Endometrial microvascular endothelial cells (primary cell): Measurements from ENCODE around the gene RNF157. TPM values are rescaled to one million over a fixed set of nuclear protein-coding genes. Genes with fewer than 3 reads are reported as not detected.
"Not testable (repeated sequence)": the region's sequence is repeated elsewhere in the genome, so short reads cannot be mapped to it uniquely, and the experiment has no call there.

Experiments
- in situ Hi-C: cut with HindIII; loops from 2 replicates; pipeline ENCODE4 v1.10.0; 2017; ENCODE audit warnings: low sequenced_read_pairs, low pct_unique_long_range_greater_than_20kb; ENCODE audit errors: inconsistent ontology term
- total RNA-seq: library from RNA; depleted of rRNA; stranded (reverse); fragments of >200 nt; gene quantifications from one replicate; pipeline ENCODE4 v1.2.3, GENCODE V29; 2015; ENCODE audit errors: inconsistent ontology term

Gene RNF157
- total RNA-seq, 1 donor from 2014 or later, result not detected

DNA sequence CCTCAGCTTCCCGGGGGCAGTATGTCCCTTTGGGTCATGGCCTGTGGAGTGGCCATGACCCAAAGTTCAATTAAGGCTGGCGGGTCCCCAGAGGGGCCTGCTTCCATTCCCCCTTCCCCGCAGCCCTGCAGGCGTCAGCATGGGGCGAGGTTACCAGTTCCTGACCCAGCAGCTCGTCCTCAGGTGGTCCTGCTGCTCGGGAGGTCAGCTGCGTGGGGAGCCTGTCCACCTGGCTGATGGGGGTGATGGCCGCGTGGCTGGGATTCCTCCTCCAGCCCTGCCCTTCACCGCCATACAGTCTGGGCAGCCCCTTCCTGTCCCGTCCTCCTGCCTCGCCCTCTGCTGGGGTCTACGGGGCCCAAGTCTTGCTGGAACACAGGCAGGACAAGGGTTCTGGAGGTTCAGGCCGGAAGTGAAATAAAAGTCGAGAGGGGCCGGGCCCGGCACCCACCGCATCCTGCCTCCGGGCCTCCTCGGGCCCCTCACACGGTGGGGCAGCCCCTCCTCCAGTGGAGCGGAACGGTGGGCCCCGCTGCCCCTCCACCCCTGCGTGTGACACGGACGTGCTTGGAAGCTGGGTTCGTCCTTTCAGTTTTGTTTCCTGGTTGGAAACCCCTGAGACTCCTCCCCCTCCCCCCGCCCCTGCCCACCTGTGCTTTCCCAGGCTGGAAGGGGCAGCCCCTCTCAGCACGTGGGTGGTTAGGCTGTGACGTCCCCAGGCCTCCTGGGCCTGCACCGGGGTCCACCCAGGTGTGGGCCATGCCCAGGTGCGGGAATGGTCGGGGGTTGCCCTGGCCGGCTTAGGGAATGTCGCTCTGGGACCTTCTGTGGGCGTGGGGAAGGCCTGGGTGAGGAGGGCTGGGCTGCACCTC lies 31.6 kb upstream of the RNF157 start:
- in situ Hi-C loops, result no loop called here

DNA sequence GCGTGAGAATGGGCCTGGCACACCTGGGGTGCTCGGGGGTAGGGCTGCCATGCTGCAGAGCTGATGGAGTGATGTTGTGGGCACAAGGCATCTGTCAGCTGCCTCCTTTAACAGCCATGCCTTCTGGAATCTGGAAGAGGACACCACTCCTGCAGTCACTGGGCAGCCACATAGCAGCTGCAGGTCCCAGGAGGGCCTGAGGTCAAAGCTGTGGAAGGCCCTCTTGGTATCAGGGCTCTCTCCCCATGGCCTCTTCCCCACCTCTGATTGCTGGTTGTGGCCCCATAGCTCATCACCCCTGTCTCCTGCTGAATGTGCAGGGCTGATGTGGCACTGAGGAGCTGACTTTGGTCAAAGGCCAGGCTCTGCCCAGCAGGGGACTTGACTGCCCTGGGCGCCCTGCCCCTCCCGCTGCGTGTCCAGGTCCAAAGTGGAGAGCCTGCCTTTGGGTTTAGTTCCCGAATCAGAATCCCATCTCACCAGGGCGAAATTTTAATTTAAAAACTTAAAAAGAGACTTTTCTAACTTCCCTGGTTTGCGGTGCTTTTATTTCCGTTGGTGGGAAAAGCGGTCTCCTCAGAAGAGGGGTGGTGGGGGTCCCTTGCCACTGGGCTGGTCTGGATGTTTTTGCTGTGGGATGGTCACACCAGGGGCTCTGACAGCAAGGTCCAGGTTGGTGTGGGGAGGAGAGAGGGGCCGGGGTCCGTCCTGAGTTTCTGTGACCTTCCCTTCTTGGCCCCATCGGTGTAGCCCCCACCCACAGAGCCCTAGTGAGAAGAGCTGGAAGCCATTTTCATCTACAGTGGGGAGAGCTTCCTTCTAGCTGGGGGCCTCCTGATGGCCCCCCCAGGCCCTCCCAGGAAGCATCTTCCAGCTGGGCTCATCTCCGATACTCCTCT lies 30.7 kb upstream of the RNF157 start:
- in situ Hi-C loops, result no loop called here

DNA sequence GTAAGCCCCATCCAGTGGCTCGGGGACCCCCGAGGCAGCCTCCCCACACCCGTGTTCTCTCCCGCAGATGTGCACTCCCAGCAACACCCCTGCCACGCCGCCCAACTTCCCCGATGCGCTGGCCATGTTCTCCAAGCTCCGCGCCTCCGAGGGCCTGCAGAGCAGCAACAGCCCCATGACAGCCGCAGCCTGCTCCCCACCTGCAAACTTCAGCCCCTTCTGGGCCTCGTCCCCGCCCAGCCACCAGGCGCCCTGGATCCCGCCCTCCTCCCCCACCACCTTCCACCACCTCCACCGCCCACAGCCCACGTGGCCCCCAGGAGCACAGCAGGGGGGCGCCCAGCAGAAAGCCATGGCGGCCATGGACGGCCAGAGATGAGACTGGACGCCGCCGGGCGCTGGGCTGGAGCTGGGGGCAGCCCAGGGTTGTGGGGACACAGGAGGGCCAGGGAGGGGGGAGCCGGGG lies 29.9 kb upstream of the RNF157 start:
- in situ Hi-C loops, result no loop called here

- in situ Hi-C loops, result no loop called here
These were observed 29.0 kb upstream of the RNF157 start for GRCh38 chr17:76268991-76269981.

- in situ Hi-C loops, result no loop called here
These were observed 27.9 kb upstream of the RNF157 start for GRCh38 chr17:76268015-76268749.

DNA sequence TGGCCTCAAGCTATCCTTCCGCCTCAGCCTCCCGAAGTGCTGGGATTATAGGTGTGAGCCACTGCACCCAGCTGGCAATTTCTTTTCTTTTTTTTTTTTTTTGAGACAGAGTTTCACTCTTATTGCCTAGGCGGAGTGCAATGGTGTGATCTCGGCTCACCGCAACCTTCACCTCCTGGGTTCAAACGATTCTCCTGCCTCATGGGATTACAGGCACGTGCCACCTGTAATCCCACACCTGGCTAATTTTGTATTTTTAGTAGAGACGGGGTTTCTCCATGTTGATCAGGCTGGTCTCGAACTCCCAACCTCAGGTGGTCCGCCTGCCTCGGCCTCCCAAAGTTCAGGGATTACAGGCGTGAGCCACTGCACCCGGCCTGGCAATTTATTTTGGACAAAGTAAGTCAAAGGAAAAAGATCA lies 27.3 kb upstream of the RNF157 start:
- in situ Hi-C loops, result not testable (repeated sequence)

GRCh38 chr17:76267051-76267576 lies 26.8 kb upstream of the RNF157 start:
- in situ Hi-C loops, result no loop called here

GRCh38 chr17:76266244-76266938 lies 26.1 kb upstream of the RNF157 start:
- in situ Hi-C loops, result no loop called here

DNA sequence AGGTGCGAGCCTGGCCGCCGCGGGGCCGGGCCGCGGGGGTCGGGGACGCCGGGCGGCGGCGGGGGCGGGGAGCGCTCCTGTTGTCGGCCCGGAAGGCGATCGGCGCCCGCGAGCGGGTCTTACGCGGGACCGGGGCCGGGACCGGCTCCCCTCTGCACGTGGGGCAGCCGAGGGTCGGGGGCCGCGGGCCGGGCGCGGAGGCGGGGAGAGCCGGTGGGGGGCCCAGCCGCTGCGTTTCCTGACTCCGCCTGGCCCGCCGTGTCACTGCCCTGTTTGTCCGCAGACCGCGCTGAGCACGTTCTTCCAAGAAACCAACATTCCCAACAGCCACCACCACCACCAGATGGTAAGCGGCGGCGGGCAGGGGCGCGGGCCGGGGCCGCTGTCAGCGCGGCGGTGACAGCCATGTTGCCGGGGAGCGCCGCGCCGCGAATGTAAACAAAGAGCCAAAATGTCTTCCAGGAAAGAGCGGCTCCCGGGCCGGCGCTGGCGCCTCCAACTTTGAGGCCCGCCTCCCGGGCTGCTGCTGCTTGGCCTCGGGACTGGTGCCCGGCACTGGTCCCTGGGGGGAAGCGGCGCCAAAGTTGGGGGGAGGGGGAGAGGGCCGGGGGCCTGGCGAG lies 25.4 kb upstream of the RNF157 start:
- in situ Hi-C loops, result no loop called here

DNA sequence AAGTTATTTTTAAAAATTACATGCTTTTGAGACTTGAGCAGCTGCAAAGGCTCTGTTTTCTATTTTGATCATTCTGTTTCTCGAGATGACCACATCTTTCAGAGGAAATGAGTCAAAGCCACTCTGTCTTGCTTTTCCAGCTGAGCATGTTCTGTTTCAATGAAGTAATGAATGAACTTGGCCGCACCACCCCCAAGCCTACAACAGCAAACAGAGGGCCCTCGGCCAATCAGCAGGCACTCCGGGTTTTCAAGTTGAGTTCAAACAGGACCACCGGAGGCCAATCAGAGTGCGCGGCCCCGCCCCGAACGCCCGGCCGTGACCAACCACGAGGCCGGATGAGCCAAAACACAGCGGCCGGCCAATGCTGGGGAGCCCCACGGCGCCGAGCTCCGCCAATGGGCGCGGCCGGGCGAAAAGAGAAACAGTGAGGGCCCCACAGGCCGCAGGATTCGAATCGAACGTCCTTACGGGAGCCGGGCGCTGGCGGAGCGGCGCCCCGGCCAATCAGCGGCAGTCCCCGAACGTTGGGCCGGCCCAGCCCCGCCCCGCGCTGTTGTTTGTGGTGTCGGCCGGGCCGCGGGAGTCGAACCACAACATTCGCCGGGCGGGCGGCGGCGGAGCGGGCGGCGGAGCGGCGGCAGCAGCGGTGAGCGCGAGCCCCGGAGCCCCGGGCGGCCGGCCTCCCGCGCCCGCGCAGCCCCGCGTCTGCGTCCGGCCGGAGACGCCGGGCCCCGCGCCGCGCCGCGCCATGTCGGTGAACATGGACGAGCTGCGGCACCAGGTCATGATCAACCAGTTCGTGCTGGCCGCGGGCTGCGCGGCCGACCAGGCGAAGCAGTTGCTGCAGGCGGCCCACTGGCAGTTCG lies 24.7 kb upstream of the RNF157 start, which contains the start of gene UBALD2:
TSS of gene UBALD2 (plus strand) at position 594 of the 869 bp plus-strand sequence. CDS start at position 752, 158 bp downstream.
- in situ Hi-C loops, result no loop called here

GRCh38 chr17:76264425-76264754 lies 24.1 kb upstream of the RNF157 start:
- in situ Hi-C loops, result no loop called here

GRCh38 chr17:76263896-76264295 lies 23.6 kb upstream of the RNF157 start:
- in situ Hi-C loops, result no loop called here

DNA sequence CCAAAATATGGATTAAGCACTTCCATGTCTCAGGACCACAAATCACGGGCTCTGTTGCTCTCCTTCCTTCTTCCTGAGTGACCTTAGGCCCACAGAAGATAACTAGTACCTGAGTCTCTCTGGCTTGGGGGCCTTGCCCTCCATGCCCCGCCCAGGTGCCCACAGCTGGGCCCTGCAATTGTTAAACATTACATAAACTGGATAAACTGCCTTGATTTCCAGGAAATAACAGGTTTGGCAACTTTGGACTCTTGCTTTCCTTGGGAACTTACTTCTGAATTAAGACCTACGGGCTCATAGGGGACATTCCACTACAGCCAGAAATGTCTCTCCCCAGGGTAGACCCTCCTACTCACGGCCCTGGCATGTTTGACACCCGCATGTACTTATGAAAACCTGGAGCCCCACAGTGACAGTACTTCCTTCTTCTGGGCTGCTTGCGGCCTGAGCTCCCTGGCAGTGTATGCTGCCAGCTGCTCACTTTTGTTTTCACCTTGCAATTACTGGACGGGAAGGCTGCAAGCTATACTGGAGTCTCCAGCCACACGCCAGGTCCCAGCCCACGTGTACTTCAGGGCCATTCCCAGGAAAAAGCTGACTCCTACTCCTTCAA lies 22.5 kb upstream of the RNF157 start:
- in situ Hi-C loops, result no loop called here

DNA sequence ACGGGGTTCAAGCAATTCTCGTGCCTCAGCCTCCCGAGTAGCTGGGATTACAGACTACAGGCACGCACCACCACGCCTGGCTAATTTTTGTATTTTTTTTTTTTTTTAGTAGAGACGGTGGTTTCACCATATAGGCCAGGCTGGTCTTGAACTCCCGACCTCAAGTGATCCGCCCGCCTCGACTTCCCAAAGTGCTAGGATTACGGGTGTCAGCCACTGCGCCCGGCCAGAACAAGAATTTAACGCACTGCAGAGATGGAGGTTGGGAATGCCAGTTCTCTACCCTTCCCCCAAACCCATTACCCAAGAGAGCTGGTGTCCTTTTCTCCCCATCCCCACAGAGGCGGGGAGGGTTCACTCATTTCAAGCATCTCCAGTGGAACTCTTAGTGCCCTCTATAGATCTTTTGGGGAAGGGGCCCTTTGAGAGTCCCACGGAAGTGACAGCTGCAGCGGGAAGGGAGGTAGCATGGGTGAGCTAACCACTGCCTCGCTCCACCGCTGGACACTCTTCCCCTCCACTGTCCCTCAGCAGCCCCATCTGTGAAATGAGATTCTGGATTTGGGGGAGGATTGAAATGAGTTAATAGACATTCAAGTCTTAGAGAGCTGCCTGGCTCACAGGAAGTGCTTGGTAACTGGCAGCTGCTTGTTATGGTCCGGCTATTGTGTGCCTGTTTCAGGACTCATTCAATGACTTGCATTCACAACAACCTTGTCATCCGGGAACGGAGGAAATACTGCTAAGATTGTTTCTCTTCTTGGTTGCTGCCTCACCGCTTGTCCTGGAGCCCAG lies 21.3 kb upstream of the RNF157 start:
- in situ Hi-C loops, result no loop called here

DNA sequence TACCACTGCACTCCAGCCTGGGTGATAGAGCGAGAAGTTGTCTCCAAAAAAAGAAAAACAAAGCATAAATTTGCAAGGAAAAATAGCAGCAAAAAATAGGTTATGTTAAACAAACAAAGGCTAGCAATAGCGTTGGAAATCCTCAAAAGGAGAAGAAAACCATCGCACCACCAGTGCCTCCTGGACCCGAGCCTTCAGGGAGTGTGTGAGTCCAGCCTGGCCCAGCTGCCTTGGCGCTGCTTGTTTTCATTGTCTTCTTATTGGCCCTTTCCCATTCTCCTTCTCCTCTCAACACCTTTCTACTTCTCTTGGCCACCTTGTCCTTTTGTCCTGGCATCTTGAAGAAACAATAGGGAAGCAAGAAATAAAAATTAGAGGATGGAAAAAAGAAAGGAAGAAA lies 20.4 kb upstream of the RNF157 start:
- in situ Hi-C loops, result no loop called here
